Measurements from ENCODE around the gene IL17RD. TPM values are rescaled to one million over a fixed set of nuclear protein-coding genes. Genes with fewer than 3 reads are reported as not detected.

The IL17RD gene
- polyA plus RNA-seq, 2 of the 4 experiments (the other 2 are of a cell fraction) = 0.89 to 1.4 TPM

GRCh38 chr3:57074135-57074534, 91.0 kb downstream of the IL17RD start:
- WGBS (ENCODE audit: missing lambda C conversion rate) = 98% methylated on average over 3 of the region's 4 CpGs

GRCh38 chr3:57073628-57074027, 91.5 kb downstream of the IL17RD start:
- POLR2A ChIA-PET = no interaction called here
- WGBS (ENCODE audit: missing lambda C conversion rate) = 85% methylated on average over 3 of the region's 3 CpGs
- TF ChIP-seq RAD21 (conservative IDR thresholded peaks at IDR 0.05 in 1 of 2, IDR thresholded peaks at IDR 0.05 in 1 of 2) = no peak
- TF ChIP-seq HDAC2 (IDR thresholded peaks at IDR 0.05) = no peak
- TF ChIP-seq FOXS1 (CRISPR knock-in tag; IDR thresholded peaks at IDR 0.05) = no peak
- TF ChIP-seq BCL3 (IDR thresholded peaks at IDR 0.05) = no peak
- TF ChIP-seq RCOR1 (IDR thresholded peaks at IDR 0.05; ENCODE audit: low read depth, low read length) = no peak
- no peak for TF ChIP-seq TFCP2L1 (CRISPR knock-in tag; IDR thresholded peaks at IDR 0.05)
- no peak for TF ChIP-seq EP300 (IDR thresholded peaks at IDR 0.05)
- no peak for TF ChIP-seq SREBF2 (IDR thresholded peaks at IDR 0.05)
- TF ChIP-seq NPAS2 (CRISPR knock-in tag; IDR thresholded peaks at IDR 0.05; ENCODE audit: borderline replicate concordance) = no peak
- TF ChIP-seq ESRRA (IDR thresholded peaks at IDR 0.05; ENCODE audit: borderline replicate concordance, low read length) = no peak
- TF ChIP-seq HMGXB4 (CRISPR knock-in tag; IDR thresholded peaks at IDR 0.05; ENCODE audit: borderline replicate concordance) = no peak
- no peak for TF ChIP-seq FOSL2 (IDR thresholded peaks at IDR 0.05)
- TF ChIP-seq FOSL2 (CRISPR knock-in tag; IDR thresholded peaks at IDR 0.05) = no peak
- Histone ChIP-seq H3K9me3 (no peaks in the 10 kb centered on the region), H3K4me2 (no peak overlapping the region), H3K4me1 (peaks cover 22% of the 10 kb centered on the region; the same call in 2 of the 3 replicates), H3K4me3 (no peak overlapping the region), H3K27ac (no peak overlapping the region)
- CTCF ChIA-PET = no interaction called here
- no peak for FAIRE-seq
- no peak for DNase-seq (ENCODE audit: low read depth in 1 of 2, low spot score in 1 of 2)
- no peak for ATAC-seq

More at GRCh38 chr3:57074135-57074534, 91.0 kb downstream of the IL17RD start:
- DNase-seq (ENCODE audit: low read depth in 1 of 2, low spot score in 1 of 2) (no peak), ATAC-seq (no peak), FAIRE-seq (no peak)
- H3K9me3 ChIP-seq = no peaks in the 10 kb centered on the region
- ChIA-PET POLR2A (no interaction called here), CTCF (no interaction called here)
- TF ChIP-seq ZFP36 (IDR thresholded peaks at IDR 0.05; ENCODE audit: borderline replicate concordance, partially characterized antibody) = no peak
- TF ChIP-seq TFCP2L1 (CRISPR knock-in tag; IDR thresholded peaks at IDR 0.05) = no peak
- TF ChIP-seq SREBF2 (IDR thresholded peaks at IDR 0.05) = no peak
- TF ChIP-seq CHD2 (IDR thresholded peaks at IDR 0.05; ENCODE audit: low read length, partially characterized antibody) = no peak
- no peak for TF ChIP-seq NR3C1 (IDR thresholded peaks at IDR 0.05)
- TF ChIP-seq NFE2L2 (conservative IDR thresholded peaks at IDR 0.05; ENCODE audit: low read length) = no peak
- no peak for TF ChIP-seq USF2 (IDR thresholded peaks at IDR 0.05)
- no peak for TF ChIP-seq JUN (IDR thresholded peaks at IDR 0.05)
- no peak for TF ChIP-seq POLR2AphosphoS2 (conservative IDR thresholded peaks at IDR 0.05; ENCODE audit: low read length)
- TF ChIP-seq CHD4 (IDR thresholded peaks at IDR 0.05; ENCODE audit: borderline replicate concordance) = no peak
- TF ChIP-seq HDAC2 (IDR thresholded peaks at IDR 0.05) = no peak
- TF ChIP-seq KDM1A (IDR thresholded peaks at IDR 0.05; ENCODE audit: low read depth) = no peak
- no peak for TF ChIP-seq KDM5A (IDR thresholded peaks at IDR 0.05)
- no peak for TF ChIP-seq RCOR1 (IDR thresholded peaks at IDR 0.05; ENCODE audit: low read depth, low read length)
- TF ChIP-seq JUNB (IDR thresholded peaks at IDR 0.05) = no peak
- no peak for TF ChIP-seq BHLHE40 (IDR thresholded peaks at IDR 0.05; ENCODE audit: low read depth, low read length)
- no peak overlapping the region for H3K4me3 ChIP-seq
- H3K4me2 ChIP-seq = no peak overlapping the region
- H3K4me1 ChIP-seq = peaks cover 19% of the 10 kb centered on the region; the same call in 2 of the 3 replicates
- no peak overlapping the region for H3K27ac ChIP-seq
